Activated CD4-positive, CD25-positive, alpha-beta regulatory T cell treated with anti-CD3 and anti-CD28 coated beads, Interleukin-2, amount 50 U/mL, for 24 hours (primary cell): ENCODE data around the gene ACTR3.

ENCODE experiments used
- ATAC-seq, 2 donors: fragments of 150-1000 bp; cut with Tn5 transposase; one replicate each; pipeline ENCODE4 v1.10.0; 2021; ENCODE audit warnings: mild to moderate bottlenecking in 1 of 2, moderate library complexity in 1 of 2

Gene ACTR3

DNA sequence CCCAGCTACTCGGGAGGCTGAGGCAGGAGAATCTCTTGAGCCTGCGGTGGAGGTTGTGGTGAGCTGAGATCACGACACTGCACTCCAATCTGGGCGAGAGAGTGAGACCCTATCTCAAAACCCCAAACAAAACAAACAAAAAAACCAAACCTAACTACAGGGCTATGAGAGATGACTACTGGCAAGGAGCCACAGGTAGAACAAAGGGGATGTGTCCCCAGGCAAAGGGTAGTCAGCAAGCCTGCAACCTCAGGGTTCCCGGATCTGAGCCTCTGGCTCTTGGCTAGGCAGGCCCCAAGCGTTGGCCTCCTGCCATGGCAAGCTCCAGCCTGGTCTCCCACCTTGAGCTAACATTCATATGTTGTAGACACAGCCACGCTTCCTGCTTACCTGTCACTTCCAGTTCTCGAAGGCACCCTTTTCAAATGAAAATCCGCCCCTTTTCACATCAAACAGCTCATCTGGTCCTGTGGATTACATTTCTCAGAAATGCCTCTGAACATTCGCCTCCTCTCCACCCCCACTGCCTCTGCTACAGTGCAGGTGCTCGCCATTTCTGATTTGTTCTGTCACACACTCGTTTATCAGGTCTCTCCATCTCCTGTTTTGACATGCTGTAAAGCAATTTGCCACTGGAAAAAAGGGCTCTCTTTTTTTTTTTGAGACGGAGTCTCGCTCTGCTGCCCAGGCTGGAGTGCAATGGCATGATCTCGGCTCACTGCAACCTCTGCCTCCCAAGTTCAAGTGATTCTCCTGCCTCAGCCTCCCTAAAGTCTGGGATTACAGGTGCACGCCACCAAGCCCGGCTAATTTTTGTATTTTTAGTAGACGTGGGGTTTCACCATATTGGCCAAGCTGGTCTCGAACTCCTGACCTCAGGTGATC, 13.1 kb upstream of the ACTR3 start:
- peak; percentile 88 to 92 for ATAC-seq

DNA sequence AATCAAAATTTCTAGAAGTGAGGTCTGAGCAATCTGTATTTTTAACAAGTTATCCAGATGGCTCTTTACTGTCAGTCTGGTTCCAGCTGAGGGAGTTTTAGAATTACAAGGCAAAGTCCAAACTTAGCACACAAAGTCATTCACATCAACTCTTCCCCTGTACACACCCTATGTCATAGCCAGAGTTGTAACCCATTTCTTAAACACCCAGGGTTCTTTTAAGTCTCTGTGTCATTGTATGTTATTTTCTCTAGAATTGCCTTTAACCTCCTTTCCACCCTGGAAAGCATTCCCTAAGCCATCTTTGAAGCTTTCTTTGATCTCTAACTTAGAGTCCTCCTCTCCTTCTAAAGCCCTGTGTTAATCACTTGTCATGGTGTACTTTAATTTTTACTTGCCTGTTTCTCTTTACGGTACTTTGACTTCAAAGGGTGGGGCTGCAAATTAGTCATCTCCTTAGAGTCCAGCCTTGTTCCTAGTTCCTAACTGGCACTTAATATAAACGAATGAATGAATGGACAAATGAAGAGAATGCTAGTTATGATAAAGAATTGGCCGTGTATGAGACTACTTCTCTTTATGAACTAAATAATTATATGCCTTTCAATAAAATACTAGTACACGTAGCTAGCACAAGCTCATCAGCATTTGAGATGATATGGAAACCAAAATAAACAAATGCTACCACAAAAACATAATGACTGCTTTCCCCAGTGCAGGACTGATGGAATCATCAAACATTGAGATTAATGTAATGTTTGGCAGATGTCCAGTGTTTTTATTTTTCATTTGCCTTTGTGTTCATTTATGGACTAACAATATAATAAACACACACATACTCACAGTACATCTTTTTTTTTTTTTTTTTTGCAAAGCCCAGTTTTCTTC, 11.9 kb upstream of the ACTR3 start:
- ATAC-seq, result no peak

DNA sequence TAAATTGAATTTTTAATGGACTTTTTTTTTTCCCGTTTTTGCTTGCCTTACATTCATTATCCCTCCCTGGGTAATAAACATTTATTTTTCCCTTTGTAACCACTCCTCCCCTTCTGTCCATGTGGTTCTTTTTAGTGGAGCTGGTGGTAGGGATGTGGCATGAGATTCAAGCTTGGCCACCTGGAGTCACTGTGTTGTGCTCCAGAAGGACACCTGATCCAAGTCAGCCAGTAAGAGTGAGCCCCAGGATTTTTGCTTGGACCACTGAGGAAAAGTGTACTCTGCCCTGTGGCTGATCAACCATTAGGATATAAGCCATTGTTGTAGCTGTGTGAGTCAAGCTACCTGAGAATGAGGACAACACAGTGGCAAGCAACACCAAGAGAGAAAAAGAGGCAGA, 11.1 kb upstream of the ACTR3 start:
- ATAC-seq, result no peak

DNA sequence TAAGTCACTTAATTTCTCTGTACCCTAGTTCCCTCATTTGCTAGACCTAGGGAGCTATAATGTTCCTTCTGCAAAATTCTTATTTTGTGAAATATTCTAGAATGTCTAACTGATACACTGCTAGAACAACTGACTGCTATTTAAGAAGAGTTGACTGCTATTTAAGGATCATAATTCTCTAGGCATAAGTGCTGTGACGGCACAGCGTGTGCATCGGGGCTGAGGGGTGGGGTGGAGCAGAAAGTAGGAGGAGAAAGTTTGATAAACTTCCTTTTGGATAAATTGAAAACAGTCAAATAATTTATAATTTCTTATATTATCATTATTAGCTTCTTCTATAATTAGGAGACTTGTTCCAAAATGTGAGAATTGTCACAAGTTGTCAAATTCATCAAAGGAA, 10.4 kb upstream of the ACTR3 start:
- no peak for ATAC-seq

DNA sequence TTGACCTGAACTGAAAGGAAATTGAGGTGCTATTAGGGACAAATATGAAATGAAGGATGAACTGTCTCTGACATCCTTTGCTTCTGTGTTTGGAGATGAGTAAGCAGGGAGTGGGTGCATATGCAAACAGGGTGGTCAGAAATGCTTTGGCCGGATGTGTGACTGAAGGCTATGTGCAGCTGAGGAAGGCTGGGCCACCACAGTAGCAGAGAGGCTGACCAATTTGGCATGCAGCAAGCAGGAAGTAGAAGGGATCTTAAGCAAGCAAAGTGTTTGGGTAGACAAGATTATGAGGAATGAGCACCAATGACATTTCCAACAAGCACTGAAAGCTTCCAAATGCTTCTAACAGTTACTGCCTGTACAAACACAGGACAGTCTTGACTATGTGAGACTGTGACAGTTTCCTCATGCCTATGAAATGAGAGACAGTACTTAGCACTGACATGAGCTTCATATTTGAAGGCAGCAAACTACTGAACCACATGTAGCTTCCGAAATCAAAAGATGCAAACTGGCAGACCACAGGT, 3.3 kb upstream of the ACTR3 start:
- ATAC-seq, result no peak

DNA sequence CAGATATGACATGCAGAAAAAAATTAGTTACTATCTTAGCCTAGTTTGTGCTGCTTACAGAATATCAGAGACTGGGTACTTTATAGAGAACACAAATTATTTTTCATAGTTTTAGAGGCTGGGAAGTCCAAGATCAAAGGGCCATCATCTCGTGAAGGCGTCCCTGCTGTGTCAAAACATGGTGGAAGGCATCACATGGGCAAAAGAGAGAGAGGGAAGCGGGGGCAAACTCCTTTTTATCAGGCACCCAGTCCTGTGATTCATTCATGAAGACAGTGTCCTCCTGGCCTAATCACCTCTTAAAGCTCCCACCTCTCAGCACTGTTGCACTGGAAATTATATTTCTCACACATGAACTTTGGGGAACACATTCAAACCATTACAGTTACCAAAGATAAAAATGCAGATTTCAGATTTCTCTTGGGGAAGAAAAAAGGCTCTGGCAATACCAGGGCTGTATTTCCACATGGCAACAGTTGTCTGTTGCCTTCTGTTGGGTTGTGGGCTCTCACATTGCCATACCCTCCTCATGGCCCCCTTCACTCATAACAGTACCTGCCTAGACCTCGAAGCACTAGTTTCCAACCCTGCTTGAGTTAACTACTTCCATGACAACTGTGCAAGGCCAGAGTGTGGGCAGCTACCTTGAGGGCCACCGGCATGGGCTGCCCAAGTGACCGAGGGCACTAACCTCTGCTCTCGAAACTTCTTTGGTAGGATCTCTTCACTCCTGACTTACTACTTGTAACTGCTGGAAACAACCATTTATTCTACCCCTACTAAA, 2.7 kb upstream of the ACTR3 start:
- no peak for ATAC-seq

DNA sequence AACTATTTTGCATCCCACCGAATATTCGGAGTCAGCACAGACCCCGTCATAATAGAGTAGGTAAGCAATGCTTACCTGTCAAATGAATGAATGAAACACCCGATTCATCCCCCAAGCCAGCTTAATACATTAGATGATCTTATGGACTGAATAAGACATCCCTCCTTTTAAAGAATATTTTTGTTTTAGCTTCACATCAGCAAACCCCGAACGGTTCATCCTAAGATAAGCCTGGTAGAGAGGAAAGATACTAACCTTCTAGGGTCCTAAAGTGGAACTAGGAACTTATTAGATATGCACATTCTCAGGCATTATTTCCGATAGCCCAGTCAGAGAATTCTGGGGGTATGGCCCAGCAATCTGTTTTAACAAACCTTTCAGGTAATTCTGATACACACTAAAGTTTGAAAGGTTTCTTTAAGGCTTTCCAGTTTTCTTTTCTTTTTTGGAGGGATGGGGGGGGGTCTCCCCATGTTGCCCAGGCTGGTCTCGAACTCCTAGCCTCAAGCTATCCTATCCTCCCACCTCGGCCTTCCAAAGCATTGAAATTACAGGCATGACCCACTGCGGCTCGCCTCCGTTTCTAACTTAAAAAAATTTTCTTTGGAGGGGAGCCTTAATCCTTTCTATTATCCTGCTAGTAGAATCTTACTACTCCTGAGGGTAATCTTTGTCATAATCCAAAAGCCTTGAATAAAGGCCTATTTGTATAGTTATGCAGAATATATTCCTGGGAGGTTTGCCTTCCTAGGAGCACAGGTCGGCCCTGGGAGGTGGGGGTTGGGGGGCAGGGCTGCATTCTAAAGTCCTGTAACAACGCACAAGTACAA, 1.0 kb upstream of the ACTR3 start:
- ATAC-seq, result no peak

DNA sequence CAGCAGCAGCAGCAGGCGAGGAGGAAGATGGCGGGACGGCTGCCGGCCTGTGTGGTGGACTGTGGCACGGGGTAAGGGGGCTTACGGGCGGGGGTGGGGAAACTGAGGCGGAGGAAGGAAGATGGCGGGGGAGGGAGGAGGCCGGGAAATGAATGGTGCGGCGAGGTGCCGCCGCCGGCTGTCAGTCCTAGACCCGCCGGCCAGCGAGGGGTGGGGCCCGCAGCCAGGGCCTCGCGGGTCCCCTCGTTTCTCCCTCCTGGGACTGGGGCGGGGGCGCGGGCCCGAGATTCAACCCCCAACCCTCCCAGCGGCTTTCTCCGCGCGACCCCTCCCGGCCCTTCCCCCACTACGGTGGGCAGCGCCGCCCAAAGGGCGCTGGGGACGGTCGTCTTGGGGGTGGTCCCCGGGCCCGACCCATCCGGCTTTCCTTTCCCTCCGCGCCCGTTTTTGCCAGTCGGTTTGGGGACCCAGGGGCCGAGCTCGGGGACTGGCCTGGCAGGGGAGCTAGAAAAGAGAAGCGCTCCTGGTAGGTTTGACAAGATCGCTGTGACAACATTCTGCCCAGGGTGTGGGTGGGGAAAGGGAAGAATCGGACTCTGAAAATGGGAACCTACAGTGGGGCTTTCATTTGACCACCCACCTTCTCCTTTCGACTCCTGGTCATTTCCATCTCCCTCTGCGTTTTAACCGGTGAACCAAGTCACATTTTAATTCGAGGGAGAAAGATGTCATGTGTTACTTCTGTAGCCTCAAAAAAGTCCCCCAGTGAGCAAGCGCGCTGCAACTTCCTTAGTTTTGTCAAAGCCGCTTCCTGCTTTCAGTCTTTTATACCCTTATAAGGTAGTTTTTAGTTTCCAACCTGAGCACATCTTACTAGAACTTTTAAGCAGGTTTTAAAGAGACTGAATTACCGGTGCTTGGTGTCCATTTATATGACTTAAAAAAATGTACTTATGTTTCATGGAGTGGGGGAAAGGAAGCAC, 655 bp downstream of the ACTR3 start:
- ATAC-seq, result peak; percentile 43 to 49

DNA sequence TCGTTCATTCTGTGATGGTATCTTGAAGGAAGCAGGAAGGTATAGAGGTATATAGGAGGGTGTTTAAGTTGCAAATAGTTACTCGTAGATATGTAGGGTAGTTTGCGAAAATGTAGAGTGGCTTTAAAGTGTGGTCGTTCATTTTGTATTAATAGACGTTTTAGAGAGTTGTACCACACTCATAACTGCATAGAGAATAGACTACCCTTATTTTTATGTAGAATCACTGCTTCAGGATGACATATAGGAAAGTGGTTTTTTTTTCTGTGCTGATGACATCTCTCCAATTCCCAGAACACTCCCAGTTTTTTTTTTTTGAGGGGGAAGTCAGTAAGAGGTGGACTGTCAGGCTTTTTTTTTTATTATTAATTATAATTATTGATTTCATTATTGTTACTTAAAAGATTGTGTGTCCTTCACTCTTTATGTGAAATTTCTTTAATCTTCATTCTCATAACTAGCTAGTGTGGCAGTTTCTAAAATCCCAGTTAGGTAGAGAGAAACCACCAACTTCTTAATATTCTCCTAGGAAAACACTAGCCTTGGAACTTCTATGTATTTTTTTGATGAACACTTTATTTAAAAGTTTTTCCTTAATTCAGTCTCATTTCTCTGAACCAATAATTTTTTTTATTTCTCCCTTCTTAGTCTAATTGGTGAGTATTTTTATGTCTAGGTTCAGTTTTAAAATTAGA, 1.5 kb downstream of the ACTR3 start:
- no peak for ATAC-seq

DNA sequence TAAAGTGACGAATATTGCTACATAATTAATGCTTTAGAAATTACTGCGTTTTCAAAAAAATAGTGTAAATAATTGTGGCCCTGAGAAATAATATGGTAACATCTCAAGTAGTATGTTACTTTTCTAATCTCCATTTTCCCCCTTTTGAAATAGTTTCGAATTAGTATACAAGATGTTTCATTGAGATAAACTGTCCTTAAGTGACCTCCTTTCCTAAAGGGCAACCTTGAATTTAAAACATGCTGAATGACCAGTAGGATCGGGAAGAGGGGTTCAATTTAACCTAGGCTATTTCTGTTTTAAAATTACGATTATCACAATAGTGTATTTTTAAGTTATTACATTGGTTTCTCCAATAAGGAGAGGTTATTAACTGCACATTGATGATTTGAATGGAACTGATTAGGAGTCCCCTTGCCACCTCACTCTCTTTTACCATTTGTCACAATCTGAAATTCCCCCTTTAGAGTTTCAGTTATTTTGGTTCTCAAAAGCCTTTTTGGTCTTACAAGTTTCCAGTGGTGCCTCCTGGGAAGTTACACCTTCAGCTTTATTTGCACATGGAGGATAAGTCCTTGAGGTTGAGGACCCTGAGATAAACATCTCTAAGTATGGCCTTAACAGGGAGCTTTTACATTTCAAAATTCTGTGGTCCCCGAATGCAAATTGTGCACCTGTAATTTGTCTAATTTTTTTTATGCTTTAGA, 2.3 kb downstream of the ACTR3 start:
- ATAC-seq, result no peak

DNA sequence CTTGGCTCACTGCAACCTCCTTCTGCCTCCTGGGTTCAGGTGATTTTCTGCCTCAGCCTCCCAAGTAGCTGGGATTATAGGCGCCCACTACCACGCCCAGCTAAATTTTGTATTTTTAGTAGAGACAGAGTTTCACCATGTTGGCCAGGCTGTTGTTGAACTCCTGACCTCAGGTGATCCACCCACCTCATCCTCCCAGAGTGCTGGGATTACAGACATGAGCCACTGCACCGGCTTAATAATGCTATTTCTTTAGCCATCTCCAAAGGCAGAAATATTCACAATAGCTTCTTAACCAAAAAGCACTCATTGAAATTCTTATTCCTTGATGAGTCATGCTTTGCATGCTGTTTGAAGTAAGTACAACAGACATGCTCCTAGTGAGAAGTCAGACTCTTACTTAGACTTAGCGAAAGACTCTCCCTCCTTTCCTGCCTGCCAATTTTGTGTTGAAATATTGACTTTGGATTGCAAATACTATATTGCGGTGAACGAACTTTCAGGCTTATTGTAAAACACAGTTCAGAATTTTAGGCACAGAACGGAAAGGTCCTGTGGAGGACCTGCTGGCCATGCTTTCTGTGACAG, 4.4 kb downstream of the ACTR3 start:
- no peak for ATAC-seq

DNA sequence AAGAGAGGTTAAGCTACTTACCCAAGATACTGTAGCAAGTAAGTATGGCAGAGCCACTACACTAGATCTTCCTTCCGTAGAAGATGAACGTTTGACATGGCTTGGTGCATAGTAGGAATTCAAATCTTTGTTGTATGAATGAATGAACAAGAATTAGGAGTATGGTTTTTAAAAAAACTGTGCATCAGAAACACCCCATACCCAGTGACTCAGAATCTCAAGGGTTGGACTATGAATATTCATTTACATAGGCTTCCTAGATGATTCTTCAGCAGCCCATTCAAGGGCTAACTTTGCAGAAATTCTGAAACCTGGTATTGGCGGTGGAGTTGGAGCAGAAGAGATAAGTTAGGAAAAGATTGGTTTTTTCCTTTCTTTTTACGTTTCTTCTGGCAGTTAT, 5.4 kb downstream of the ACTR3 start:
- peak; percentile 21 to 41 for ATAC-seq

DNA sequence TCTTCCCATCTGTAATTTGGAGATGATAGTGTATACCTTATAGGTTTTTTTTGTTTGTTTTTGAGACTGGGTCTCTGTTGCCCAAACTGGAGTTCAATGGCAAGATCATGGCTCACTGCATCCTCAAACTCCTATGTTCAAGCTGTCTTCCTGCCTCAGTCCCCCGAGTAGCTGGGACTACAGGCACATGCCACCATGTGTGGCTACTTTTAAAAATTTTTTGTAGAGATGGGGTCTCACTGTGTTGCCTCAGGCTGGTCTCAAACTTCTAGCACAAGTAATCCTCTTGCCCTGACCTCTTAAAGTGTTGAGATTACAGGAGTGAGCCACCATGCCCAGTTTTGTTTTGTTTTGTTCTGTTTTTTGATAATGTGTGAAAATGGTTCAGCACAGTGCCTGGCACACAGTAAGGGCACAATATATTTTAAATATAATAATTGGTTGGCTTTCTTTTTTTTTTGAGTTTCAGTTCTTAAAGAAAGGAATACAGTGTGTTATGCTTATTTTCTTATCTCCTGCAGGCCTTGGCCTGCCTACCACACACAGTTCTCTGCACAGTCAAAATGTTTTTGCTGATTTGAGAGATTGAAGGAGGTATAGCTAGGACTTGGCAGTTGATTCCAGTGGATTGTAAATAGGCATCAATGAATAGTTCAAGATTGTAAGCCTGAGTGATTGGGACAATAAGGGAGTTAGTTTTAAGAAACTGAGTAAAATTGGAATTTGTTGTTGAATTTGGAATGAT, 6.1 kb downstream of the ACTR3 start:
- ATAC-seq, result no peak

DNA sequence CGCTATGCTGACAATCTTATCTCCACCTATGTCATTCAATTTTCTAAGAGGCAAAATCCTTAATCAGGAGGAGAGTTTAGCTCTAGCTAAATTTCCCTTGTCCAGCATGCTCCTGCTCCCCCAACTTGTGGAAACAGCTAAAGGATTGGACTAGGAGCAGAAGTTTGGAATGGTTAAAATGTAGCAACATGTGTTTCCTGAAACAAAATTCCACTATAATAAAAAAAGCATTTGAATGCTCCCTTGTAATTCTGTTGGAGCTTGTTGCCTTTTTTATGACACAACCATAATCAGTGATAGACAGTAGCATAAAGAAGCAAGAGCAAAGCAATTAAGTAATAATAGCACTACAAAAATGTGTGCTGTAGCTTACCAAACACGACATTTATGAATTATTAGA, 6.9 kb downstream of the ACTR3 start:
- ATAC-seq, result no peak

DNA sequence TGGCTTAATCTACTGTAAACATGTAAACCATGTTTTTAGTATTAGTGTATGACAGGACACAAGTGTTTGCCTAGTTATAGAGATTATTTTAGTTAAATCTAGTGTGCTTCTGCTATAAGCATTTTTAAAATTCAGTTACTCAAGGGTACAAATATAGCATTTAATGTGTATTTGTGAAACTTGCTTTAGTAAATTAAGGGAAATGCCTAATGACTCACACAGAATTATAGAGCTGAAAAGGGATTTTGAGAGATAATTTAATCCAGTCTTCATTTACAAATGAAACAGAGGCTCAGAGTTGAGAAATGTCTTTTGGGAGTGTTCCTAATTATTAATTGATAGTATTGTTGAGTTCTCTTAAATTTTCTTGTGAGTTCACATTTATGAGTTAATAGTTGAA, 8.2 kb downstream of the ACTR3 start:
- ATAC-seq, result no peak

DNA sequence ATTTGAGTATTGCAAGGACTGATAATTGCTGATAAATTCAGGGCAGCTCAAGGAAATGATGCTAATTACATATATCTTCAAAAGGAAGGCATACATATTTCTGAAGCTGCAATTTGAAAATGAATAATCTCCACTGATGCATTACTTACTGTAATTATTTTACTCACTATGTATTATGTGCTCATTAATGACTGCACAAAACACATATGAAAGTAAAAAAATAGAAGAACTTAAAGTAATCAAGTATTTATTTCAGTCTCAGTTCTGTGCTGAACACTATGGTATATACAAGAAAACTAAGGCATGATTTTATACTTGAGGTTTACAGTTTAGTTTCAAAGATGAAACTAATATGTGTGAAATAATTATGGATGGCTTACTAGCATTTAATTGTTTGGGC, 9.3 kb downstream of the ACTR3 start:
- ATAC-seq, result peak in 1 of 2 donors; percentile 63

DNA sequence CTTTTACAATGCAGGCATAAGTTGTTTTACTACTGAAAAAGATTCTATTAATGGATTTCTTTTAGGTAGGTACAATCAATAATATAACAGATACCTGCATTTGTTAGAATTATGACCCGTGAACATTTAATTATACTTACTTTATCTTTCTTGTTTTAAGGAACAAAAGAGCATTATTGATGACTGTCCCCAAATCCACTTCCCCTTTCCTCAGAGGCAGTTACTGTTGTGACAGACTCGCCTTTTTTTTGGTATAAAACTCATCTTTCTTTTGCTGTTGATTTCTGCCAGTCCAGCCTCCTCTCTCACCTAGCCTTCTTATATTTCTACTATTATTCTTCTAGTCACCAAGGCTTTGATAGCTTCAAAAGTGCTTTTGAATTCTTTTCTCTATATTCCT, 12.1 kb downstream of the ACTR3 start:
- ATAC-seq, result no peak

DNA sequence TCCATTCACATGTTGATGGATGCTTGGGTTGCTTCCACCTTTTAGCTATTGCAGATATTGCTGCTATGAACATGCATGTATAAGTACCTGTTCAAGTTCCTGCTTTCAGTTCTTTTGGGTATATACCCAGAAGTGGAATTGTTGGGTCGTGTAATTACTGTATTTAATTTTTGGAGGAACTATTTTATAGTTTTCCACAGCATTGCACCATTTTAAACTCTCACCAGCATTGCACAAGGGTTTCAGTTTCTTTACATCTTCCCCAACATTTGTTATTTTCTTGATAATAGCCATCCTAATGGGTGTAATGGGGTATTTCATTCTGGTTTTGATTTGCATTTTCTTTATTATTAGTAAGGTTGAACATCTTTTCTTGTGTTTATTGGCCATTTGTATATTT, 16.0 kb downstream of the ACTR3 start:
- ATAC-seq, result no peak
